Small intestine (tissue), 7 donors: ENCODE measurements around the gene C6orf118. TPM values are rescaled to one million over a fixed set of nuclear protein-coding genes. Genes with fewer than 3 reads are reported as not detected.

Source experiments
- DNase-seq, 2 donors: peaks; one replicate each; pipeline versions ENCODE4 v3.0.0 to v3.0.0-alpha.2; 2013
- FAIRE-seq: peaks from 2 replicates; lab custom pipeline; 2012; peaks lifted over from hg19 to GRCh38; lab: Jason Lieb, UNC
- H3K27ac ChIP-seq, 3 donors: one replicate each; pipeline ENCODE4 v1.5.1; 2013; ENCODE audit warnings: low read length in 2 of 3, mild to moderate bottlenecking in 2 of 3, control low read depth in 1 of 3, inconsistent platforms in 1 of 3, low read depth in 1 of 3, moderate library complexity in 1 of 3
- H3K27me3 ChIP-seq, 3 donors: one replicate each; pipeline ENCODE4 v1.6.1; 2013; ENCODE audit warnings: low read length in 3 of 3, inconsistent platforms in 1 of 3; ENCODE audit not compliant: control insufficient read depth in 3 of 3, insufficient read depth in 3 of 3
- H3K36me3 ChIP-seq, 3 donors: one replicate each; pipeline ENCODE4 v1.6.1; 2013; ENCODE audit warnings: low read length in 3 of 3, inconsistent platforms in 1 of 3, low read depth in 1 of 3, mild to moderate bottlenecking in 1 of 3, moderate library complexity in 1 of 3; ENCODE audit not compliant: control insufficient read depth in 3 of 3, insufficient read depth in 2 of 3
- H3K4me1 ChIP-seq, 3 donors: one replicate each; pipeline ENCODE4 v1.6.1; 2013; ENCODE audit warnings: low read length in 2 of 3, inconsistent platforms in 1 of 3, low read depth in 1 of 3, mild to moderate bottlenecking in 1 of 3, moderate library complexity in 1 of 3; ENCODE audit not compliant: control insufficient read depth in 3 of 3, insufficient read depth in 2 of 3
- H3K4me3 ChIP-seq, 3 donors: one replicate each; pipeline ENCODE4 v1.5.1; 2013; ENCODE audit warnings: low read length in 3 of 3, control low read depth in 1 of 3, inconsistent platforms in 1 of 3, low read depth in 1 of 3, mild to moderate bottlenecking in 1 of 3, moderate library complexity in 1 of 3
- H3K9me3 ChIP-seq, 2 donors: one replicate each; pipeline ENCODE4 v1.6.1; 2013; ENCODE audit warnings: low read depth in 1 of 2, low read length in 1 of 2; ENCODE audit not compliant: control insufficient read depth in 2 of 2, insufficient read depth in 1 of 2
- WGBS, 3 donors: extraction: QIAGEN DNeasy Blood & Tissue Kit; methylation state at CpG; one replicate each; pipeline ENCODE4 v1.1.7; 2013; 5-methylcytosine and 5-hydroxymethylcytosine counted together
- polyA plus RNA-seq, 4 donors: library from polyadenylated mRNA; stranded (reverse) in 3 of 4; unstranded in 1 of 4; fragments of 200-250 nt in 3 of 4; fragments of 120-200 nt in 1 of 4; gene quantifications; one replicate each; pipeline versions ENCODE4 v1.2.1 to v1.2.3, GENCODE V29; 2013
- donor health status: healthy with polysubstance abuse.
- donor health status: control.
- donor health status: control.
- donor health status: Bipolar disorder and iron deficiency.
- donor health status: healthy.

Gene C6orf118
- polyA plus RNA-seq, 4 donors, result not detected

DNA sequence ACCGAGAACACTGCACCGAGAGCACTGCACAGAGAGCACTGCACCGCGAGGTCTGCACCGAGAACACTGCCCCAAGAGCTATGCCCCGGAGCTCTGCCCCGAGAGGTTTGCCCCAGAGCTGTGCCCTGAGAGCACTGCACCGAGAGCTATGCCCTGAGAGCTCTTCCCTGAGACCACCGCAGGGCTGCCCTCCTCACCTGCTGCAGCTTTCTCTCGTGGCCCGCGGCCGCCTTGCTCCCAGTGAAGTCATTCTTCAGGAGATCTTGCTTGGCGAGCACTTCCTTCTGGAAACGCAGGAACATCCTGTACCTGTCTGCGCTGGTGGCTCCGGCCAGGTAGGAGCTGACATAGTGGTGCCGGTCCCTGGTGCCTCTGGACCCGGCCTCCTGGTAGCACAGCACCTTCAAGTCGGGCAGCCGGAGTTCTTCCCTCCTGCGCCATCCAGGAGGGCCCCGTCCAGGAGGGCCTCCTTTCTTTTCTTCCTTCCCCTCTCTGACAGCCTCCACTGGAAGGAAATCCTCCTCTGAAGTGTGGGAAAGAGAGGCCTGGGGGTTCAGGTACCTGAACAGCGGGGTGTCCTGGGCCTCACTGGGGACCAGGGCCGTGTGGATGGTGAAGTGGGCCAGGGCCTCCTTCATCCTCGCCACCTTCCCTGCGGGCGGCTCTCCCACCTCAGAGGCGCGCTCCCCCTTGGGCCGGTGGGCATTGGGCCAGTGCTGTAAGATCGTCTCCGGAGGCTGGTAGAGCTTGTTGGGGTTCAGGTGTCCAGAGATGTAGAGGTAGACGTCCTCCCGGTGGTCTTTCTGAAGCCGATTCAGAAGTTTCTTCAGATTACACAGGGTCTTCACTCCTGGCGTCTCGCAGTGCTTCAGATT lies 7.8 kb downstream of the C6orf118 start:
- DNase-seq (no peak), FAIRE-seq (no peak)

DNA sequence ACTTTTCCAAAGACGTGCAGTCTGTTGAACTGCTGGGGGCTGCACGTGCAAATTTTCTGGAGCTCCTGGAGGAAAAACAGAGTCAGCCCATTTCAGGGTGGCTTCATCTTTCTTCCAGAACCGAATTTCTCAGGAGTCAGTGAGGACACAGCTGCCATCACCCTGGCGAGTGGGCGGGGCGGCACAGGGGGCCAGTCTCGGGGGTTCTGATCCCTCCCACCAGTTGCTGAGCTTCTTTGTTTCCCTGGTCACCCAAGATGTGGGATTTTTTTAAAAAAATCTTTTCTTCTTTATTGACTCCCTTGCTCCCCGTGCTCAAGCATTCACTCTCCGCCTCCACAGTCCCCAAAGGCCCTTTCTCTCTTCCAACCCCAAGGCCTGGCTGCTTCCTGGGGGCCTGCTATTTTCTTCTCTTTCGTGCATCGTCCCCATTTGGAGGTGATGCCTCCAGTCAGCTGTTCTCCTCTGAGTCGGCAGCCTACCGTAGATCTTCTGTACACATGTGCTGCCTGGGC lies 8.9 kb downstream of the C6orf118 start:
- Histone ChIP-seq H3K4me1 (no peaks in the 10 kb centered on the region), H3K27ac (no peak overlapping the region), H3K4me3 (no peak overlapping the region), H3K36me3 (no peaks in the 10 kb centered on the region), H3K9me3 (peaks cover 0 to 18% of the 10 kb centered on the region in 2 donors), H3K27me3 (no peaks in the 10 kb centered on the region)
- no peak for FAIRE-seq
- WGBS, 3 donors, result 76 to 80% (median 76%) methylated on average over 13 of the region's 13 CpGs
- no peak for DNase-seq

More for the DNA sequence above, 7.8 kb downstream of the C6orf118 start:
- WGBS, 3 donors, result 94 to 96% (median 94%) methylated on average over 37 to 38 of the region's 38 CpGs
- no peak overlapping the region for H3K27ac ChIP-seq
- H3K4me3 ChIP-seq, result no peak overlapping the region
- H3K9me3 ChIP-seq, result peaks cover 0 to 14% of the 10 kb centered on the region in 2 donors
- H3K4me1 ChIP-seq, result no peaks in the 10 kb centered on the region
- no peaks in the 10 kb centered on the region for H3K36me3 ChIP-seq
- no peaks in the 10 kb centered on the region for H3K27me3 ChIP-seq

DNA sequence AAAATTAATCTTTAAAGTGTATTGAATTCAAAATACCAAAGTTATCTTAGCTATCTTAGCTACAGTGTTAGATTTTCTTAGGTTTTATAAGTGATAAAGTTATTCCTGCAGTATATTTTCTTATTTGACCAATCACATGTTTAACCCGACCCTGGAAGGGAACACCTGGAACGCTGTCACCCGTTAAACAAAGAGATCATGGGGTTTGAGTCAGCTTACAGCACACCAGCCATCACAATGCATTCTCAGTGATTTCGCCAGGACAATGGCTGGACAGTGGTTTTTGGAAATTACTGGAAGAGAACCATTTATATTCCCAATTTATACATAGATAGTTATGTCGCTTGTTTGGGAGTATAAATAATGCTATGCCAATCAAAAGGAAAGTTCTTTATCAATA lies 10.5 kb downstream of the C6orf118 start:
- no peak for FAIRE-seq
- Histone ChIP-seq H3K9me3 (peaks cover 0 to 18% of the 10 kb centered on the region in 2 donors), H3K4me1 (no peaks in the 10 kb centered on the region)

DNA sequence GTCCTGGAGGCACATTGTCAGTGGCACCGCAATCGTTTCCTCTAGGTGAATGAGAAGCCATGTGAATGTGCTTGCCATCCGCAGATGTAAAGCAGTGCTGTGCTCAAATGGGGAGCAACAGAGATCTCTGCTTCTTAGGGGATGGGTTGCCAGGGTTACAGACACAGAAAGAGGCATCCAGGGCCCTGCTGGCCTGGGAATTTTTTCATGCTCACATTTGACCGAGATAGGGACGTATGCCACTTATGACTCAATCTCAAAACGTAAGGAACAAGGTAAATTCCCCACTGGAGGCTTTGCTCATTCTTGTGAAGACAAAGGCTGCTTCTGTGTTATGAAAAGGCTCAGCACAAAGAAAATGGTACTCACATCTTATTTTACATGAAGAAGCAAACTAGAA lies 11.0 kb downstream of the C6orf118 start:
- Histone ChIP-seq H3K4me3 (no peak overlapping the region), H3K27ac (no peak overlapping the region), H3K9me3 (peaks cover 0 to 18% of the 10 kb centered on the region in 2 donors), H3K36me3 (no peaks in the 10 kb centered on the region), H3K27me3 (no peaks in the 10 kb centered on the region), H3K4me1 (no peaks in the 10 kb centered on the region)
- DNase-seq (no peak), FAIRE-seq (no peak)
- 82 to 87% (median 84%) methylated on average over 6 of the region's 6 CpGs for WGBS, 3 donors

More for the DNA sequence above, 10.5 kb downstream of the C6orf118 start:
- no peaks in the 10 kb centered on the region for H3K27me3 ChIP-seq
- no peak for DNase-seq
- H3K27ac ChIP-seq, result no peak overlapping the region
- no peak overlapping the region for H3K4me3 ChIP-seq
- H3K36me3 ChIP-seq, result no peaks in the 10 kb centered on the region
- WGBS, 3 donors, result 75 to 90% (median 82%) methylated on average over 5 of the region's 5 CpGs

DNA sequence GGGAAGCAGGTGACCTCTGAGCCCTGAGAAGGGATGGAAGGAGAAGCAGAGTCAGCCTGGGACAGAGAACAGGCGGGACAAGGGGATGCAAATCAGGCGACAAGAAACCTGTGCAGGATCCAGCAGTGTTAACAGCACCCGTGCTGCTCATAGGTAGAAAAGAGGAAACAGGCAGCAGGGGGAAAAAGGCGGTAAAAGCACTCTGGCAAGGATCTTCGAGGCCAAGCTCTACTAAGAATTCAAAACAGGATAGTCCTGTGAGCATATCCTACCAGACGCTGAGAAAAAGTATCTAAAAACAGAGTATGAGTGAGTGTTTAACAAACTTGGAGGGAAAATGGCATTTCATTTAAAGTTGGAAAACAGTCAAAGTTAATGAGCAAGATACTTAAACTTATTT lies 16.7 kb downstream of the C6orf118 start:
- FAIRE-seq, result no peak
- 77 to 84% (median 81%) methylated on average over 6 of the region's 6 CpGs for WGBS, 3 donors
- Histone ChIP-seq H3K27me3 (no peaks in the 10 kb centered on the region), H3K4me1 (no peaks in the 10 kb centered on the region), H3K4me3 (no peak overlapping the region), H3K27ac (no peak overlapping the region), H3K36me3 (no peaks in the 10 kb centered on the region), H3K9me3 (peaks cover 0 to 7% of the 10 kb centered on the region in 2 donors)
- DNase-seq, result no peak

DNA sequence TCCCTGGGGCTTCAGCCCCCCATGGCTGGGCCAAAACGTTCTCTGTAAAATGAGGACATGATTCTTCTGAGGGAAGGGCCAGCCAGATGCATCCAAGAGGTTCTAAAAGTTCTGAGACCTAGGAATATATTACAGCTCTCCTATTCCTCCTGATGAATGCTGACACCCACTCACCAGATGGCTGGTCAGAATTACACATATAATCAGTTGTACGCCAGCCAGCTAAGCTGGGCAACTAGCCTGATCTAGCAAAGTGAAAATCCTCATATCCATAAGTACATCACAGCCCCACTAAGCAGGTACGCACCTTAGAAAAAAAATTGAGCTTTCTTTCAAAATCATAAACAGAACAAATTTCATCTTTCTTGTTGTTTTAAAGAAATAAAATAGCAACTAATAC lies 34.8 kb downstream of the C6orf118 start:
- no peaks in the 10 kb centered on the region for H3K27me3 ChIP-seq
- H3K4me1 ChIP-seq, result no peaks in the 10 kb centered on the region
- DNase-seq (no peak), FAIRE-seq (no peak)
- H3K27ac ChIP-seq, result no peak overlapping the region
- no peak overlapping the region for H3K4me3 ChIP-seq
- WGBS, 3 donors, result 74 to 79% (median 78%) methylated on average over 3 of the region's 3 CpGs
- H3K36me3 ChIP-seq, result no peaks in the 10 kb centered on the region
- H3K9me3 ChIP-seq, result no peaks in the 10 kb centered on the region

DNA sequence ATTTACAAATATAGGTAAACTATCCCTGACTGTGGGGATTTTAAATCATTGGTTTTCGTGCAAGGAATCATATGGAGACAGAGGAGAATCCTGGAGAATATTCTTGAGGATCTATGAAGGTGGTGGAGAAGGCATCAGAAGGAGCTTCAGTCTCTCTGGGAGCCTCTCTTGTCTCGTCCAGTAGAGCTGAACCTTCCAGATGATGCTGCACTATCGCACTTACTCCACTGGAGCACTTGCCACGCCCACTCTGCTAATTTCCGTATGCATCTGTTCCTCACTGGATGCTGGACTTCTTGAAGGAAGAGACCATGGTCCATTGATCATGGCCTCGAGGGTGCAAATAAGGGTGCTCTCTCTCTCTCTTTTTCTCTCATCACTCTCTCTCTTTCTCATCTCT lies 36.8 kb downstream of the C6orf118 start:
- H3K36me3 ChIP-seq, result no peaks in the 10 kb centered on the region
- DNase-seq, result no peak
- no peak overlapping the region for H3K27ac ChIP-seq
- no peaks in the 10 kb centered on the region for H3K4me1 ChIP-seq
- peaks cover 0 to 5% of the 10 kb centered on the region in 2 donors for H3K9me3 ChIP-seq
- no peak overlapping the region for H3K4me3 ChIP-seq
- WGBS, 3 donors, result 68 to 79% (median 73%) methylated on average over 6 of the region's 6 CpGs
- no peaks in the 10 kb centered on the region for H3K27me3 ChIP-seq
- FAIRE-seq, result no peak

DNA sequence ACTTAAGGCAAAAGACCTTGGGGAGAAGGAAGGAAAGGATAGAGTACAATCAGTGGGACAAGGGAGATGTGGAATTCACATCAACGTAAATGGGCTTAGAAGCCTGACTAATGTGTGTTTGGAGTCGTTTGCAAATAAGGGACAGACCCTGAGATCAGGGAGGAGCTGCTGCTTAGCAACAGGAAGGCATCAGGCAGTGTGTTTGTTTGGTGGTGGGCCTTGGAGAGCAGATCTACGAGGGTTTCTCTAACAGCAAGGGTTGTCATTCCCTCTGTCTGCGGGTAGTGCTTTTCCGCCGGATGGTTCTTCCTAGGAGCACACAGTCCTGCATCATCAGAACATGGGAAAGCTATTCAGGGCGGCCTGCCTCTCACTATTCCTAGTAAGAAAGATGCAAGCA lies 40.4 kb downstream of the C6orf118 start:
- FAIRE-seq (no peak), DNase-seq (no peak)
- 46 to 53% (median 49%) methylated on average over 7 of the region's 7 CpGs for WGBS, 3 donors
- H3K4me1 ChIP-seq, result no peaks in the 10 kb centered on the region
- H3K36me3 ChIP-seq, result no peaks in the 10 kb centered on the region
- no peak overlapping the region for H3K27ac ChIP-seq
- no peak overlapping the region for H3K4me3 ChIP-seq
- peaks cover 0 to 5% of the 10 kb centered on the region in 2 donors for H3K9me3 ChIP-seq
- no peaks in the 10 kb centered on the region for H3K27me3 ChIP-seq
